ENCODE measurements around the gene SIAH2.

- TF ChIP-seq EZH2 (IDR thresholded peaks at IDR 0.05): no peak
- no peak for TF ChIP-seq POLR2AphosphoS5 (IDR thresholded peaks at IDR 0.05; ENCODE audit: borderline replicate concordance, low read depth, low read length)
- no peak for TF ChIP-seq FOXP2 (optimal IDR thresholded peaks at IDR 0.05; ENCODE audit: control extremely low read depth, extremely low read length, insufficient read depth)
Observed at GRCh38 chr3:150759319-150759718, 3.6 kb downstream of the SIAH2 start.

All from SK-N-MC (cell line).